GM18858 (cell line): Measurements from ENCODE around the gene OR9Q1.
"Not testable (repeated sequence)": the region's sequence is repeated elsewhere in the genome, so short reads cannot be mapped to it uniquely, and the experiment has no call there.

Experiments used
- ATAC-seq: cut with Tn5 transposase; IDR thresholded peaks from one replicate; pipeline ENCODE4 v1.9.1; 2021; ENCODE audit not compliant: unreplicated experiment

Gene OR9Q1, protein sequence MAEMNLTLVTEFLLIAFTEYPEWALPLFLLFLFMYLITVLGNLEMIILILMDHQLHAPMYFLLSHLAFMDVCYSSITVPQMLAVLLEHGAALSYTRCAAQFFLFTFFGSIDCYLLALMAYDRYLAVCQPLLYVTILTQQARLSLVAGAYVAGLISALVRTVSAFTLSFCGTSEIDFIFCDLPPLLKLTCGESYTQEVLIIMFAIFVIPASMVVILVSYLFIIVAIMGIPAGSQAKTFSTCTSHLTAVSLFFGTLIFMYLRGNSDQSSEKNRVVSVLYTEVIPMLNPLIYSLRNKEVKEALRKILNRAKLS

DNA sequence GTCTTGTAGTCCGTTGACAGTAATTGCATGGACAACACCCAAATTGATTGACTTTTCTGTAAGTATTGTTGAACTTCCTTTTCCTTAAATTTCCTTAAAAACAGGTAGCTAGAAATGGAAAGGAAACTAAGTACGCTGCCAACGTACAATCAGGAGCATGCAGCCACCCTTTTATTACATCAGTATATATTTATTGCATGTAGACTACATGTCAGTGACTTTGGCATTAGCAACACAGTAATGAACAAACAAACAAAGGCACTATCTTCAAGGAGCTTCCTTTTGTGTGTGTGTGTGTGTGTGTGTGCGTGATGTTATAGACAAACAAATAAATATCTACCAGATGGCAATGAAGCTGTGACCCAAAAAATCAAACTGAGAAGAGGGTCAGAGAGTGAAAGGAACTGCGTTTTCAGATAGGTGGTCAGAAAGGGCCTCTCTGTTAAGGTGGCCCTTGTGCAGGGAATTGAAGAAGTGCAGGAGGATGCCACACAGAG is at the start of gene OR9Q1:
Gene OR9Q1 (plus strand): TSS at position 447 of the 497 bp plus-strand sequence. CDS start 155,564 bp downstream, outside the sequence.
- no peak for ATAC-seq

DNA sequence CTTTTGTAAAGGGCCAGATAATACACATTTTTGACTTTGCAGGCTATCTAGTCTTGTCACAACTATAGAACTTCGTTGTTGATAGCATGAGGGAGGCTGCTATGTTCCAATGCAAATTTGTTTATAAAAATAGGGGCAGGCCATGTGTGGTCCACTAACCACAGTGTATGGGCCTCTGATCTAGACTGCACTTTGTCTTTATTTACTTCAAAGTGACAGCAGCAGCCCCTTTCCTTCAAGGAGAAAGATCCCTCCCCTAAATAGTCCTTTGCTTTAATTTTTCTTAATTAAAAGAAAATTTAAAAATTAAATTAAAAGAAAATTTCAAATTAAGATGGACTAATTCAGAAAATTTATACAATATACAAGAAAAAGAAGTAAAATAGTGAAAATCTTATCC is 49.5 kb upstream of the OR9Q1 start:
- no peak for ATAC-seq

DNA sequence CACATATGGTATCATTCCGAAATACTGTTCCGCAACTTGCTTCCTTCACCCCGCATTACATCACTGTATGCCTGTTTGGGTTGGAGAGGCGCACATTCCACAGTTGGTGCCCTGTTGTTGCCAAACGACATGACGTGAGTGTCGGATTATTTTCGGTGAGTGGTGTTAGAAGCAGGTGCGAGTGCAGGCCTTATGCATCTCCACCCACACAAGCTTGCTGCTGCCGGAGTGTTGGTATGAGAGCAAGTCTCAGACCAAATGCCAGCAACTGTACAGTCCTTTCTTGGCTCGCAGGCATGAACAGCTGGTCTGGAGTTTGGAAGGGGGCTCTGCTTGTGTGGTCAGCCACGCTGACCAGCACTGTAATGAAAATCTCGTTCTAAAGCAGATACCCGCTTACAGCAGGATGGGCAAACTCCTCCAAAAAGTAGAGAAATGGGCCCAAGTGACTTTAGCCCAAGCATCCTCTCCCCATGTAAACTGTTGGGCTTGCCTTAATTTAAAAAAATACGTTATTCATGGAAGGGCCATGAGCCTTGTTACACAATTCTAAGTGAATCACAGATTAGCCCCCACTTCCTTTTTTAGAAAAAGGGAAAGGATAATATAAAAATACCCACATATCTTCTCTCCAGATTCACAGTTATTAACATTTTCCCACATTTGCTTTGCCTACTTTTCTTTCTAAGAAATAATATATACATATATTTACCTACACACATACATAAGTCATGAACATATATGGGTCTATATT is 48.7 kb upstream of the OR9Q1 start:
- no peak for ATAC-seq

DNA sequence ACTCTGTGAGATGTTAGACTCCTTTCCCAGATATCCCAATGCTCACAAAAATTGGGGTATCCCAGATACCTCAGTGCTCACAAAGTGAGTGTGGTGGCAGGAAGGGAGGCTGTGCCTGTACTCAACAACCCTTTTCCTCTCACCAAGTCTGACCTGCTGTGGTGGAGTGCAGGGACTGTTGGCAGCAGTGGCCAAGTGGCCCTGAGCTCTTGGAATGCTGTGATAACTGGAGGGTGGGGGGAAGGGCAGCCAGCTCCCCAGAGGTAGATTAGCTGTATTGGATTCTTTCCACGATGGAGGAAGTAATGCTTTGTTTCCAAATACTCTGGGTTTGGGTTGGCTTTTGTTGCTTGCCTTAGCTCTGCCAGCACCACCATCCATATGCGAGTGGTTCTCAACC is 46.0 kb upstream of the OR9Q1 start:
- ATAC-seq: no peak

DNA sequence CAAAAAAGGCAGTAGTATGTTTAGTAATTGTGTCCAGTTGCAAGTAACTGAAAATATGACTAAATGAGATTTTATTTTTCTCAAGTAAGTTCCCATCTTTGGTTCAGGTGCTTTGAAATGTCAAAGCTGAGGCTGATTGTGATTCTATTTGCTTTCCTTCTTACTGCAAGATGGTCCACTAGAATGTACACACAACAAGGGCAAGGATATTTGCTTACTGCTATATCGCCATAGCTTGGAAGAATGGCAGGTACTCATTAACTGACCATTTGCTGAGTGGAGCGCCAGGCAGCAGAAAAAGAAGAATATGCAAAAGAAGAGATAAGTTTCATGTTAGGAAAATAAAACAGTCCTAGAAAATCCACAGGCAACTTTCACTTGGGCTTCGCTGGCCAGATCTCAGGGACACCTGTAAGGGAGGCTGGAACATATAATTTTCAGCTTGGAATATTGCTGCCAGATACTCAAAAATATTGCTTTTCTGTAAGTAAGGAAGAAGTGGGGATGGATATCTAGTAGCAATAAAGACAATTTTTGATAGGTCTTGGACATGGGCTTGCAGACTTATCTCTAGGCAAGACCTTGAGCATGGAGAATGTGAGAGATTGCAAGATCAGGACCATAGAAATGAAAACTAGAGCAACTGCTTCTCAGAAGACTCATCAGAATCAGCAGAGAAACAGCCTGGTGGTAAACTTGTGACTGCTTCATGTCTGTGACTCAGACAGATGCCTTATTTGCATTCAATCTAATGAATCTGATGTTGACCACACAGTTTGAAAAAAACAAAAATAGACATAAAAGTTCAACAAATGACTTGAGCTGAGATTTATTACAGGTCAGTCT is 44.8 kb upstream of the OR9Q1 start:
- no peak for ATAC-seq

DNA sequence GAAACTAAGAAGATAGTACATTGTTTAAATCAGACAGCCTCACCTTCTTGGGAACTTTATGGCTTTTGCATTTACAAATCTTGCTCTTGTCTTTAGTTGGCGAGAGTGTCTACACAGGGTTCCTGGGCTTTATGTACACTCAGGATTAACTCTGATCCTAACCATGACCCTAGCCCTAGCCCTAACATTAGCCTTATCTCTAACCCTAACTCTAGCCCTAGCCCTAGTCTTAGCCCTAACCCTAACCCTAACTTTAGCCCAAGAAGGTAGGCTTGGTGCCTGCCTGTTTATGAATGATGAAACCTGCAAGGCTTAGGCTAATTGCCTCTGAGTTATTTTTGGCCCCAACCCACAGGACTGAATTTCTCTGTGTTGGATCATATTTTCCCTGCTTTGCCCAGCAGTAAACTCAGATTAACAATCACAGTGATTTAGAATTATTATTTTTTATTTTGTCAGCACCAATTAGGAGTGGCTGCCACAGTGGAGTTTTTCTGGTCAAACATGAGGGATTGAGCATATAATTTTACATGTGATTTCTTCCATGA is 44.1 kb upstream of the OR9Q1 start:
- no peak for ATAC-seq

DNA sequence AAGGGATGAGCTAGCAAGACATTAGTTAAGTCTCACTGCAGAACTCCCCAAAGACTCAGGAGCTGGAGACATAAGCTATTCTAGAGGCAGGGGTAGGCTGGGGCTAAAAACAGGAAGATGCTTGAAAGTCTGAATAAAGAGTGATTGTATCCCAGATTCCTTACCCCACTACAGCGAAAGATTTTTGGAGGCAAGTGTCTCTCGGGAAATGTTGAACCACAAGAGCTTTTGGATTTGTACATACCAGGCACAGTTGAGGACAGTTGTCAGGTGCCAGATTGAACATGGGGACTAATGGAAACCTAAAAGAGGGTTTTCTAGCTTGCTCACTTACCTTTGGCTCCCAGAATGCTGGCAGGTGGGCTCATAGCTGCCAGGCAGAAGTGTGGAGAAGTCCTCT is 43.5 kb upstream of the OR9Q1 start:
- ATAC-seq: no peak

DNA sequence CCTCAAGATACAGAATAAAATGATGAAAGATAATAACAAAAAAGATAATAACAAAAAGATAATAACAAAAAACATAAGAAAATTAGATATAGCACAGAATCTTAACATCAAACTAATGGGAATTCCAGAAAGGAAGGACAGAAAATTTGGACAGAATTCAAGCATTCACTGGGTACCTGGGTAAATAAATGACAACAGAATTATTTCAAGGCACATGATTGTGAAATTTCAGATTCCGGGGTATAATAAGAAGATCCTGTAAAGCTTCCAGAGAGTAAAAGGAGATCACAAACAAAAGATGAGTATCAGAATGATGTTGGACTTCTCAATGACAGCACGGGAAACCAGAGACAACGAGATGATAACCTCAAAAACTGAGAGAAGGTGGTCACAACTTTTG is 42.1 kb upstream of the OR9Q1 start:
- no peak for ATAC-seq

DNA sequence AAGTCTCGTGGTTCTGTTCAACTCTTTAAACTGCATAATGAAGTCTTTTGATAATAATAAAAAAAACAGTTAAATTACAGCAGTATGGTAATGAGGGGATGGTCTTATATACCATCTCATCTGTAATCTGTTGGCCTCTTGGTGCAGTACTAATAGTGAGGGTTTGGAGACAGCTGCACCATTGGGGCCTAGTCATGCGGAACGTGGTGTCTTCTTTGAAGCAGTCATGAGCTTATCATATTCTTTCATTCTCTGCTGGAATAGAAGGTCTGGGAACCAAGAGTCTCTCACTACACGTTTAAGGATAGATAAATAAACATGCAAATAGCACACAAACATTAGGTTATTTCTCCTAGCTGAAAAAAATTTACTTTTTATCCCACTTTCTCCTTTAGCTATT is 40.9 kb upstream of the OR9Q1 start:
- ATAC-seq: no peak

DNA sequence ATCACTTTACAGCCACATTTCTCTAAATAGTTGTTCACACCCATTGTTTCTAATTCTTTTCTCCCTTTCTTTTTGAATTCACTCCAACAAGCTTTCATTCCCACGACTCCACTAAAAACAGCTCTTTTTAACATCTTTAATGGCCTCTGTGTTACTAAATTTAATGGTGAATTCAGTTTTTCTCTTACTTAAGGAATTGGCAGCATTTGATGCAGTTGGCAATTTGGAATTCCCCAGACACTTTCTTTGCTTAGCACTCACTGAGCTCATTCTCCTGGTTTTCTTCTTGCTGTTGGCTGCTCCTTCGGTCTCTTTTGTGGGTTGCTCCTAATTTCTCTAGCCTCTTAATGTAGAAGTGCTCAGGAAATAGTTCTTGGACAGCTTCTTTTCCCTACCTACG is 40.5 kb upstream of the OR9Q1 start:
- ATAC-seq: no peak

DNA sequence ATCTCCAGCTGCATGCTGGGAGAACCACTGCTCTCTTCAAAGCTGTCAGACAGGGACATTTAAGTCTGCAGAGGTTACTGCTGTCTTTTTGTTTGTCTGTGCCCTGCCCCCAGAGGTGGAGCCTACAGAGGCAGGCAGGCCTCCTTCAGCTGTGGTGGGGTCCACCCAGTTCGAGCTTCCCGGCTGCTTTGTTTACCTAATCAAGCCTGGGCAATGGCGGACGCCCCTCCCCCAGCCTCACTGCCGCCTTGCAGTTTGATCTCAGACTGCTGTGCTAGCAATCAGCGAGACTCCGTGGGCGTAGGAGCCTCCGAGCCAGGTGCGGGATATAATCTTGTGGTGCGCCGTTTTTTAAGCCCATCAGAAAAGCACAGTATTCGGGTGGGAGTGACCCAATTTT is 24.2 kb upstream of the OR9Q1 start:
- ATAC-seq: not testable (repeated sequence)

DNA sequence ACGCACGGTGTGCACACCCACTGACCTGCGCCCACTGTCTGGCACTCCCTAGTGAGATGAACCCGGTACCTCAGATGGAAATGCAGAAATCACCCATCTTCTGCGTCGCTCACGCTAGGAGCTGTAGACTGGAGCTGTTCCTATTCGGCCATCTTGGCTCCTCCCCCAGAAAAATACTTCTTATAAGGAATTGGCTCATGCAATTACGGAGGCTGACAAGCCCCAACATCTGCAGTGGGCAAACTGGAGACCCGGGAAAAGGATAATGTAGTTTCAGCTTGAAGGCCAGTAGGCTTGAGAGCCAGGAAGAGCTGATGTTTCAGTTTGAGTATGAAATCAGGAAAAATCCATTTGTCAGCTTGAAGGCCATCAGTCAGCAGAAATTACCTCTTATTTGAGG is 23.7 kb upstream of the OR9Q1 start:
- not testable (repeated sequence) for ATAC-seq

DNA sequence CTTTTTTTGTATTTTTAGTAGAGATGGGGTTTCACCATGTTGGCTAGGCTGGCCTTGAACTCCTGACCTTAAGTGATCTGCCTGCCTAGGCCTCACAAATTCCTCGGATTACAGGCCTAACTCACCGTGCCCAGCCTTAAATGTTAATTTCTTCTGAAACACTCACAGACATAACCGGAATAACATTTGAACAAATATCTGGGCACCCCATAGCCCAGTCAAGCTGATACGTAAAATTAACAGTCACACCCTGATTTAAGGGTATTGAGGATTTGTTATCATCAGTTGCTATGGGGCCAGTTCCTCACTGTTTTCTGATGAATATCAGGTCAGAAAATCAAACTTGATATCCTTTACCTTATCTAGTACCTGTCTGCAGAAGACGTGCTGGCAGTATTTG is 23.0 kb upstream of the OR9Q1 start:
- no peak for ATAC-seq

DNA sequence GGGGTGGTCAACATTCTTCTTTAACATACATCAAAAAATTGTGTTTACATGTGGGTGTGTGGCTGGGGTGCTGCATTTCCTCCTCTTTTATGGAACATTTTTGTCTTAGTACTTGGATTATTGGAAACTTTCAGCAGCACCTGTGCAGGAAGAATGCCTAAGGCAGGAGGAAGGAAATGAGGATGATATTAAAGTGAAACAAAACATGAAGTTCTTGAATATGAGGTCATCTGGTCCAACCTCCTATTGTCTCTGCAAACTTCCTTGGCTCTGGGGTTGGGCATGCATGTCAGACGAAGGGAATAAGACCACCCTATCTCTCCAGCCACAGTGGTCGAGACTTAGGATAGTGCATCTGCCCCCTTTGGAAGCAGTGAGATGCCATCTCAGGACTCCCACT is 20.6 kb upstream of the OR9Q1 start:
- no peak for ATAC-seq

DNA sequence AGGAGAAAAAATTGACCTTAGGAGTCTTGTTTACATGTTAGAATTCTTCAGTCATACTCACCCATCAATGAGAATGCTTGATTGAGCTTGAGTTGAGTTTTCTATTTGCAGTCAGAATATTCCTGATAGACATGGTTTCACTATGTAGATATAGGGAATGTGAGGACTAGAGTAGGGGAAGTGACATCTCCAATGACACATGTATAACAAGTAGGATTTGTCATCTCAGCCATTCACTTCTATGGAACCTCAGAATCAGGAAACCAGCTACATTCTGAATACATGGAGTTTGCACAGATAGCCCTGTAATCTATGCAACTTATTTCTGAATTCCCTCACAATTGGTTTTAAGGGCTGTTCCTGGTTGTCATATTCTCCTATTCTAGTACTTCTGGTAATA is 20.1 kb upstream of the OR9Q1 start:
- ATAC-seq: no peak

DNA sequence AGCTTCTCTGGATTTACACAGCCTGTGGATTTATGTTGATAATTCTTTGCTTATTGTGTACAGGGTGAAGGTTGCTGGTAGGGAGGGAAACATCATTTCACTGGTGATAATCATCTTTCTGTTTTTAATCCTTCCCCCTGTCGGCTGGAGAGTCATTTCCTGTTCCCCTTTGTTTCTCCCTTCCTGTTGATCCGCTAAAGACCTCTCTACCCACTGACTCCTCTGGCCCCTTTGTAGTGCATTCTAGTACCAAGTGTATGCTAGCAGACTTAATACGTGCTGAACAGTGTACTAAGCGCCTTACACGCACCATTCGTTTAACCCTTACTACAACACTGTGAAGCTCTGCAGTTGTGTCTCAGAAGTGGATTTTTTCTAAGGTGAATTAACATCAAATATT is 19.0 kb upstream of the OR9Q1 start:
- no peak for ATAC-seq

DNA sequence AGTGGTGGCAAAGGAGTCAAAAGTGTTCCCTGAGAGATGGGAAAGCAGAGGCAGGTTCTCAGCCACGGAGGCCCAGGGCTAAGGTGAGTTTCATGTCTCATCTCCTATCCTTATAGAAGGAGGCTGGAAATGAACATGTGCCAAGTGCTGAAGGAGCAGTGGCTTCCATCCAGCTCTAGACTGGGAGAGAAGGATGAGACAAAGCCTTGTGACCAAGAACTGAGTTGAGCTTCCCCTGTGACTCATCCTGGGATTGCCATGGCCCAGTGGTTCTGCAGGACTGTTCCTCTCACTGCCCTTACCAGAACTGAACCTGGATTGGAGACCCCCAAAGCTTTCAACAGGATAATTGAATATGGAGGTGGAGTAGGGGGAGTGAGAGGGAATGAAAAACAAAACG is 16.7 kb upstream of the OR9Q1 start:
- ATAC-seq: no peak

DNA sequence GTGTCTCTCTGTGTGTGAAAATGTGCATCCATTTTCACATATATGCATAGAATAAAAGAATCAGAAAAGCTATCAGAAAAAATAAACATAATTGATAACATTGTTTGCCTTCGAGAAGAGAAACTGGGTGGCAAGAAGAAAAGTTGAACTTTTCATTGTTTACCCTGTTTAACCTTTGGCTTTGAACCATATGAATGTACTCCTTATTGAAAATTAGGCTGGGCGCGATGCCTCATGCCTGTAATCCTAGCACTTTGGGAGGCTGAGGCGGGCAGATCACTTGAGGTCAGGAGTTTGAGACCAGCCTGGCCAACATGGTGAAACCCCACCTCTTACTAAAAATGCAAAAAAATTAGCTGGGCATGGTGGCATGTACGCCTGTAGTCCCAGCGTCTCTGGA is 11.9 kb upstream of the OR9Q1 start:
- ATAC-seq: no peak

DNA sequence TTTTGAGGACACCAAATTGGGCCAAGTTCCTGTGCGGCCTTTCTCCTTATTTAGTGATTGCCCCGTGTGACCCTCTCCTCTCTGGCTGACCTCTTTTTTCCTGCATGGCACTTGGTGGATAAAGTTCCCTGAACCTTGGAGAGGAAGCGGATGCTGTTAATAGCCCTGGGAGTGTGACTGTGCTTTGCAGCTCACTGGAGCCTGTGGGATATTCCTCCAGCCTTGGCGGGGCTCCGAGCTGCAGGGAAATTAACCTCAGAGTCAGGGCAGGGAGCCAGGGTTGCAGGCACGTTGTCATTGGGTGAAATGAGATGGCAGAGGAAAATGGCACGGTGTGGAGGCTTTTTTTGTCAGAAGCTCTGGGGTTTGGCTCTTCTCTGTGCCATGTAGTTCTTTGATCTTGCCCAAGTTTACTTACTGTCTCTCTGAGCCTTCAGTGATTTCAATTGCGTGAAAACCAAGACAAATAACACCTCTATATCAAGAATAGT is 965 bp downstream of the OR9Q1 start:
- ATAC-seq: no peak

DNA sequence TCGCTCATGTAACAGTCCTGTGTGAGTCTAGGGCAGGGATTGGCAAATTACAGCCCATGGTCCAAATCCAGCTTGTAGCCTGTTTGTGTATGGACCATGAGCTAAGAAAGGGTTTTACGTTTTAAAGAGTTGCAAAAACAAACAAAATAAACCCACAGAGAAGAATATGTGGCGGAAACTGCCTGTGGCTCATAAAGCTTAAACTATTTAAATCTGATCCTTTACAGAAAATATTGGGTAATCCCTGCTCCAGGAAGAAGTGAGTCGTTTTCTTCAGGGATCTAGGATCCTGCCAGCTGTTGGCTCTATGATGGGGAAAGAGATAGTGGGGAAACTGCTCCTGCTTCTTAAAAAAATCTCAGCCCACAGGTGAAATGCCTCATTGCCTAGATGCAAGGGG is 3.7 kb downstream of the OR9Q1 start:
- ATAC-seq: no peak
